NK-92 (cell line): ENCODE results near the gene CABLES1.
"Not testable (repeated sequence)": the region's sequence is repeated elsewhere in the genome, so short reads cannot be mapped to it uniquely, and the experiment has no call there.

Experiments used
- DNase-seq: peaks from one replicate; lab custom pipeline; 2025; ENCODE audit not compliant: unreplicated experiment; lab: John Stamatoyannopoulos, UW

The CABLES1 gene

DNA sequence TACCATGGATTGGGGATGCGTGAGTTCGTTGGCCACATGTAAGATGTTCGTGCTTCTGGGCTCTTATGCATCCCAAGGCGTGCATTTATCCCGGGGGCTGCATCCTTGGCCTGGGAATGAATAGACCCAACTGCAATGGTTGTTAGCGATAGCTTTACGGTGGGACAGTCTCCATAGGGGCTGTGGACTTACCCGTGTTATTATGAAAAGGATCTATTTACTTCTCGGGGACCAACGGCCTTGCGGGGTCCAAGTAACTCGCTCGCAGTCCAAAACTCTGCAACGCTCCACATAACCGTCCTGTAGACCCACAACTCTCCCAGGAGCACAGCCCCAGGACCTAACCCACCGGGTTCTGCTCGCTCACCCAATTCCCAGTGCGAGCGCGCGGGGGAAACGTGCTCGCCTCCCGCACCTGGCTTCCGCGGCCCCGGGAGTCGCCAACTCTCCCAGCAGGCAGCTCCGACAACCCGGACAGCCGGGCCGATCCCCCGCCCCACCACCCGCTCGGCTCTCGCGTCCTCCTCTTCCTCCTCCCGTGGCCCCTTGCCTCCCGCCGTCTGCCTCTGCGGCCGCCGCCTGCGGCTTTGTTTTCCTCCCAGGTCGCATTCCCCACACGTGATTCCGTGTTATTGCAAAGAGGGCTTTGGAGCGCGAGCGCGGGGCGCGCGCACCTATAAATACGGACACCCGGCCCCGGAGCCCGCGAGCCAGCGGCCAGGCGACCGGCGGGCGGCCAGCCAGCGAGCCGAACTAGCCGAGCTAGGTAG lies at the start of gene CABLES1:
TSS of gene CABLES1 (plus strand) at position 706 of the 770 bp plus-strand sequence. CDS start 278 bp downstream, outside the sequence.
- DNase-seq, result no peak

DNA sequence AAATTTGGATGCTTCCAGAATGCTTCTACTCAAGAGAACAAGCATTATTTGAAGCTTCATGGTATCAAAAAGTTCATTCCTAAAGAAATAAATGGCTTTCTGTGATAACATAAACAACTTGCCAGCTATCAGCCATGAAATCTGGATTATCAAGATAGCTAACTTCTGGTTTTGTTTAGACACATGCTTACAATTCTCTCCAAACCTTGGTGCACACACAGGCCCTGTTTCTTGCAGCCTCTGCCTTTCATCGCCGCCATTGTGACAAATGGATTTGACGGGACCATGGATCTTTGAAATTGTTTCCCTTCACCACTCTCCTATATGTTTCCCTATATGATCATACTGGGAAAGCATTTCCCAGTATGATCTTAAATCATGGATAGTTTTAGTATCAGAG lies 47.9 kb upstream of the CABLES1 start:
- DNase-seq, result no peak

- DNase-seq, result no peak
Observed at GRCh38 chr18:23088310-23088709, 47.0 kb upstream of the CABLES1 start.

GRCh38 chr18:23091017-23091993 lies 44.0 kb upstream of the CABLES1 start:
- not testable (repeated sequence) for DNase-seq

DNA sequence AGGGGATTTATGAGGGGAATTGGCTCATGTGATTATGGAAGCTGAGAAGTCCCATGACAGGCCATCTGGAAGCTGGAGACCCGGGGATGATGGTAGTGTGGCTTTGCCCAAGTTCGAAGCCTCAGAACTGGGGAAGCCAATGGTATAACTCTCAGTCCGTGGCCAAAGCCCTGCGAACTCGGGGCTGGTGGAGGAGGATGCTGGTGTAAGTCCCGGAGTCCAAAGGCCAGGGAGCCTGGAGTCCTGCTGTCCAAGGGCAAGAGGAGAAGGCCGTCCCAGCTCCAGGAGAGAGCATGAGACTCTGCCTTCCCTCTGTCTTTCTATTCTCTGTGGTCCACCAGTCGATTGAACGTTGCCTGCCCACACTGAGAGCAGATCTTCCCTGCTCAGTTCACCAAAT lies 43.2 kb upstream of the CABLES1 start:
- no peak for DNase-seq

- DNase-seq, result not testable (repeated sequence)
Observed at GRCh38 chr18:23093130-23093529, 42.2 kb upstream of the CABLES1 start.

- DNase-seq, result no peak
Observed at GRCh38 chr18:23093772-23094171, 41.5 kb upstream of the CABLES1 start.

GRCh38 chr18:23094411-23095190 lies 40.7 kb upstream of the CABLES1 start:
- no peak for DNase-seq

- no peak for DNase-seq
Observed at GRCh38 chr18:23095463-23095862, 39.8 kb upstream of the CABLES1 start.

GRCh38 chr18:23097016-23097415 lies 38.3 kb upstream of the CABLES1 start:
- not testable (repeated sequence) for DNase-seq

DNA sequence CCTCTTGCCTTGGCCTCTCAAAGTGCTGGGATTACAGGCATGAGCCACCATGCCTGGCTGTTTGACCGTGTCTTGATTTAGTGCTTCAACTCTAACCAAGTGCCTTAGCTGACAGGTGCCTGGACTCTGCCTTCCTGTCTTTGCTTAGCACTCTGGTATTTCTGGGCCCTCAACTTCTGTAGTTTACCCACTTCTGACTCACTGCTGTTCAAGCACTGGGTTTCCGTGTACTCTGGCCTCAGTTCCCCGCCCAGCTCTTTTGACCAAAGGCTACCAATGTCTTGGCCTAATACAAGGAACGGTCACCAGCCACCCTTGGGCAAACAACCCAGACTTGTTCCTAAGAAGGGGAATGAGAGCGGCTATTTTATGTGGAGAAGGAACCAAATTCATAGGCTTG lies 35.7 kb upstream of the CABLES1 start:
- no peak for DNase-seq

DNA sequence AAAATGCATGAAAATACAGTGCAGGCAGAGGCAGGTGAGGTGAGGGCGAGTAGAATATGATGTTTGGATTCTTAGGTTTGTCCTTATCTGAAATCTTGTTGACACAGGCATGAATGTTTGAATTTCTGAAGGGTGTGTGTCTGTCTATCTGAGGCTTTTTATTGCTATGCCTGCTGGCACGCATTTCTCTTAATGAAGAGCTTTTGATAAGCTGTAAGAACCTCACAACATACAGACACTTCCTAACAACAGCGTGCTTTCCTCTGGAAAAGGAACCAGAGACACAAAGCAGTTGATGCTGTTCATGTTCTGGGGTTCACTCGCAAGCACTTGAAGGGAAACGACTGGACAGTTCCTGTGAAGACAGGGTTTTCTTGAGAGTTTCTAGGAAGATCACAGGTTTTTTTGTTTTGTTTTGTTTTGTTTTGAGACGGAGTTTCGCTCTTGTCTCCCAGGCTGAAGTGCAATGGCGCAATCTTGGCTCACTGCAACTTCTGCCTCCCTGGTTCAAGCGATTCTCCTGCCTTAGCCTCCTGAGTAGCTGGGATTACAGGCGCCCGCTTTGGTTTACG lies 33.3 kb upstream of the CABLES1 start:
- DNase-seq, result no peak

DNA sequence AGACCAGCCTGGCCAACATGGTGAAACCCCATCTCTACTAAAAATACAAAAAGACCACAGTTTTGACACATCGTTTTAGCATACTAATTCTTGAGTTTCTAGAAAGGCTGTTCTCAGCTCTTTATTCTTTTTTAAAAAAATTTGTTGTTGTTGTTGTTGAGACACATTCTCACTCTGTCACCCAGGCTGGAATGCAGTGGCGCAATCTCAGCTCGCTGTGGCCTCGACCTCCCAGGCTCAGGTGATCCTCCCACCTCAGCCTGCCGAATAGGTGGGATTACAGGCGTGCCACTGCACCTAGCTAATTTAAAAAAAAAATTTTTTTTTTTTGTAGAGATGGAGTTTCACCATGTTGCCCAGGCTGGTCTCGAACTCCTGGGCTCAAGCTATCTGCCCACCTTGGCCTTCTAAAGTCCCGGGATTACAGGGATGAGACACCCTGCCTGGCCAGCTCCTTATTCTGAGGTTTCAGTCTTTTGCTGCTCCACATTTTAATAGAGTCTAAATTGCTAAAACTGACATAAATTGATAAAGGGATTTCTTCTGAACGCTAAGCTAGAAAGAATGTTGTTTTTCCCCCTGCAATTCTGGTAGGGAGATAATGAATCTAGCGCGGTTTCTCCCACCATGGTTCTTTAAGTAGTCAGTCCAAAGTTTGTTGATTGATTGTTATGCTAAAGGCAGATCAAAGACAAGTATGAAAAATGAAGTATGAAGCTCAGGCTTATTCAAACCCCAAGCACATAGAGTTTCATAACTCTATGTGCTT lies 32.6 kb upstream of the CABLES1 start:
- no peak for DNase-seq

- DNase-seq, result no peak
Observed at GRCh38 chr18:23103449-23103848, 31.8 kb upstream of the CABLES1 start.

DNA sequence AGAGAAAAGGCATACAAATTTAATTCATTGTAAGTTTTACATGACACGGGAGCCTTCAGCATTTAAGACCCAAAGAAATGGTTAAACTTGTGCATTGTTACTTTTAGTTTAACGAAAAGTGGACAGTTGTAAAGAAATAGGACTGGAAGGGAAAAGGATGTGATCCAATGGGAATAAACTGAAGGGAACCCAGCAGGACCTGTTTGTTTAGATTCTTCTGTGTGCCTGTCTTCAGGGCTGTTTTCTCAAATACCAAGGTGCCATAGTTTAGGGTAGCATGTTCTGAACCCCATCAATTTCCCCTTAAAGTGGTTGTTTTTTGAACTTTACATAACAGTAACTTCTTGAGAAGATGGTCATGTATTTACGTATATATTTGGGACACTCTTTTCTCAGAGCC lies 30.3 kb upstream of the CABLES1 start:
- no peak for DNase-seq

DNA sequence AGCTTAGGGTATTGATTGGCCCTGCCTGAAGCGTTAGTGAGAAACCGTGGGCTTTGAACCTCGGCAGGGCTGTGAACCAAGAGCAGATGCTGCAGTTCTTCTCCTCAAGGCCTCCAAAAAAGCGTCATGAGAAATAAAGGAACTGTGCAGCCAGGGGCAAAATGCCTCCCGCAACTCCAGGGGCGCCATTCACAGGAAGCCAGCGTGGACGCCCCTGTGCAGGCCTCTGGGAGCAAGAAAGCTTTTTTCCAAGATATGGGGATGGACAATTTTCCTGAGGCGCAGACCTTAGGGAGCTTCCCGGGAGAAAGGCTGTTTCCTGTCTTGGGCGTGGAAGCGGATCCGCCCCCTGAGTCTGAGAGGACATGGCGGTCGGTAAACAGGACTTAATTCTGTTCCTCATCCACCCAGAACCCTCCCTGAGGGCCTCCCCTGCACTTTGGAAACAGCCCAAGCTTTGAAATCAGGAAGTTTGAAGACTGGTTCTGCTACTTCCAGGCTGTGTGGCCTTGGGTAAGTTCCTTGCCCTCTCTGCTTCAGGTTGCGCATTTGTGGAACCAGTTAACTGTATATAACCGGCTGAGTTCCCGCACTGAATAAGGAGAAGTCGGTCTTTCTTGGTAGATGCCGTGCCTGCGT lies 29.6 kb upstream of the CABLES1 start:
- DNase-seq, result no peak

DNA sequence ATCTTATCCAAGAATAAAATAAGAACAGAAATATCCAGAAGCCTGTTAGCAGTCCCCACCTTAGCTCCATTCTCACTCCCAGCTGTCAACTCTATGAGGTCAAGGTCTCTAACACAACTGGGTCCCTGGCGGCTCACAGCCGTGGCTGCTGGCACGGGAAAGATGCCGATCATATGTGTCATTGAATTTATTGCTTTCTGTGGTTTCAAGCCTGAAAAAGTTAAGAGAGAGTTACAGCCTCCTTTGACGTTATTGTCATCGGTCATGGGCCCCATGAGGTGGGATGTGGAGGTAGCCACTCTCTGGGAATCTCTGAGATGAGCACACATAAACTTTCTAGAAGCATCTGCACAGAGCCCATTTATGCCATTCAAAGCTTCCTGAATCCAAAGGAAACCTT lies 28.7 kb upstream of the CABLES1 start:
- DNase-seq, result no peak

DNA sequence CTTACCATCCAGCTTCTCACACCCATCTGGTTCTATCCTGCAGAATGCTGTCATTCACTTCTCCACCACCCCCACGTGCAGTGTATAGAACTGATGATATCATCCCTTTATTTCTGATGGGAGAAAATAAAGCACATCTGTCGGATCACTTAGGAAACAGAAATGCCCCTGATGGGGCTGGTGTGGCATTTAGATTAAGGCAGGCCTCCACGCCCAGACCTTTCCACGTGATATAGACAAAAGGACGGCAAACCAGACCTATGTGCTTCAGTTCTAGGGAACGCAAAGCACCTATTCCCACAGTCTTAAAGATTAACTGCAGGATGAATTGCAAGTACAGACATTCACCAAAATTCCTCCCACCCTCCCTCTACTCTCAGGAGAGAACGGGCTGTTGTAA lies 27.6 kb upstream of the CABLES1 start:
- no peak for DNase-seq

DNA sequence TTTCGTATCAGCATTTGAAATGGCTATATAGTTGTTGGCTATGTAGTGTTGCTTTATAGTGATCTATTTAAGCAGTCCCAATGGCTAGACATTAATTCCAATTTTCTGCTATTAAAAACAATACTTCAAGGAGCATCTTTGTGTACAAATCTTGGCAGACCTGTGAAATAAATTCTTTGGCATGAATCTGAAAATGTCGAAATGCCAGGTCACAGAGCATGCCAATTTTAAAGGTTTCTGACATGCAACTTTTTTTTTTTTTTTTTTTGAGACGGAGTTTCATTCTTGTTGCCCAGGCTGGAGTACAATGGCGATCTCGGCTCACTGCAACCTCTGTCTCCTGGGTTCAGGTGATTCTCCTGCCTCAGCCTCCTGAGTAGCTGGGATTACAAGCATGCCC lies 26.8 kb upstream of the CABLES1 start:
- no peak for DNase-seq

- not testable (repeated sequence) for DNase-seq
Observed at GRCh38 chr18:23109163-23109562, 26.1 kb upstream of the CABLES1 start.
